ENCODE measurements around the gene ATP8A2.

Gene ATP8A2

GRCh38 chr13:25384758-25385410 lies 13.1 kb downstream of the ATP8A2 start:
- DNase-seq (ENCODE audit: low spot score), result no peak

- DNase-seq (ENCODE audit: low spot score), result no peak
Observed at GRCh38 chr13:25391932-25392331, 20.2 kb downstream of the ATP8A2 start.

- no peak for DNase-seq (ENCODE audit: low spot score)
Observed at GRCh38 chr13:25394402-25395060, 22.8 kb downstream of the ATP8A2 start.

- DNase-seq (ENCODE audit: low spot score), result no peak
Observed at GRCh38 chr13:25397763-25398162, 26.0 kb downstream of the ATP8A2 start.

GRCh38 chr13:25400925-25401324 lies 29.2 kb downstream of the ATP8A2 start:
- no peak for DNase-seq (ENCODE audit: low spot score)

- no peak for DNase-seq (ENCODE audit: low spot score)
Observed at GRCh38 chr13:25401958-25402357, 30.2 kb downstream of the ATP8A2 start.

- peak; percentile 23 for DNase-seq (ENCODE audit: low spot score)
Observed at GRCh38 chr13:25406377-25406776, 34.6 kb downstream of the ATP8A2 start.

GRCh38 chr13:25409938-25410337 lies 38.2 kb downstream of the ATP8A2 start:
- DNase-seq (ENCODE audit: low spot score), result no peak

GRCh38 chr13:25415241-25415640 lies 43.5 kb downstream of the ATP8A2 start:
- no peak for DNase-seq (ENCODE audit: low spot score)

- DNase-seq (ENCODE audit: low spot score), result no peak
Observed at GRCh38 chr13:25417535-25417934, 45.8 kb downstream of the ATP8A2 start.

GRCh38 chr13:25420161-25420560 lies 48.4 kb downstream of the ATP8A2 start:
- no peak for DNase-seq (ENCODE audit: low spot score)

- no peak for DNase-seq (ENCODE audit: low spot score)
Observed at GRCh38 chr13:25421612-25422011, 49.8 kb downstream of the ATP8A2 start.

GRCh38 chr13:25422153-25422552 lies 50.4 kb downstream of the ATP8A2 start:
- DNase-seq (ENCODE audit: low spot score), result no peak

- DNase-seq (ENCODE audit: low spot score), result no peak
Observed at GRCh38 chr13:25423831-25424230, 52.1 kb downstream of the ATP8A2 start.

- no peak for DNase-seq (ENCODE audit: low spot score)
Observed at GRCh38 chr13:25429466-25429865, 57.7 kb downstream of the ATP8A2 start.

- DNase-seq (ENCODE audit: low spot score), result no peak
Observed at GRCh38 chr13:25432691-25433090, 60.9 kb downstream of the ATP8A2 start.

GRCh38 chr13:25440061-25440460 lies 68.3 kb downstream of the ATP8A2 start:
- no peak for DNase-seq (ENCODE audit: low spot score)

GRCh38 chr13:25446261-25446660 lies 74.5 kb downstream of the ATP8A2 start:
- no peak for DNase-seq (ENCODE audit: low spot score)

GRCh38 chr13:25447396-25447795 lies 75.6 kb downstream of the ATP8A2 start:
- no peak for DNase-seq (ENCODE audit: low spot score)

- DNase-seq (ENCODE audit: low spot score), result no peak
Observed at GRCh38 chr13:25453850-25454365, 82.1 kb downstream of the ATP8A2 start.

GRCh38 chr13:25455146-25455545 lies 83.4 kb downstream of the ATP8A2 start:
- no peak for DNase-seq (ENCODE audit: low spot score)

GRCh38 chr13:25457566-25457965 lies 85.8 kb downstream of the ATP8A2 start:
- DNase-seq (ENCODE audit: low spot score), result no peak

GRCh38 chr13:25462301-25463125 lies 90.7 kb downstream of the ATP8A2 start:
- DNase-seq (ENCODE audit: low spot score), result no peak

All from HuH-7 (cell line).